C4-2B (cell line): Measurements from ENCODE around the gene HDHD3.

Experiments used
- CTCF ChIP-seq: fragments of 450-650 bp; conservative IDR thresholded peaks from 2 replicates; pipeline ENCODE4 v1.5.1; 2017; ENCODE audit warnings: mild to moderate bottlenecking
- ZFX ChIP-seq: fragments of 450-650 bp; IDR thresholded peaks from 2 replicates; pipeline ENCODE4 v1.6.1; 2017

- TF ChIP-seq CTCF (no peak), ZFX (no peak)
Measured at GRCh38 chr9:113398796-113399195, 22.0 kb upstream of the HDHD3 start.
